ENCODE measurements around the gene COLGALT1. TPM values are rescaled to one million over a fixed set of nuclear protein-coding genes. Genes with fewer than 3 reads are reported as not detected.
A peak's percentile ranks its signal among the peaks of the same experiment; 100 is the strongest.

Gene COLGALT1
- total RNA-seq, 1 experiment from 2014 or later, result 80.1 TPM

- peaks cover 3% of the 10 kb centered on the region for H3K27me3 Mint-ChIP-seq (ENCODE audit: insufficient read depth, unreplicated experiment)
- Histone ChIP-seq H3K4me1 (no peaks in the 10 kb centered on the region), H3K36me3 (ENCODE audit: control insufficient read depth, insufficient read depth, low read length) (no peaks in the 10 kb centered on the region), H3K27me3 (replicated peaks; ENCODE audit: control insufficient read depth, insufficient read depth, low read length) (no peaks in the 10 kb centered on the region), H3K9me3 (no peaks in the 10 kb centered on the region), H3K4me3 (ENCODE audit: low read depth, low read length) (no peak overlapping the region)
- TF ChIP-seq, protein P1, sequence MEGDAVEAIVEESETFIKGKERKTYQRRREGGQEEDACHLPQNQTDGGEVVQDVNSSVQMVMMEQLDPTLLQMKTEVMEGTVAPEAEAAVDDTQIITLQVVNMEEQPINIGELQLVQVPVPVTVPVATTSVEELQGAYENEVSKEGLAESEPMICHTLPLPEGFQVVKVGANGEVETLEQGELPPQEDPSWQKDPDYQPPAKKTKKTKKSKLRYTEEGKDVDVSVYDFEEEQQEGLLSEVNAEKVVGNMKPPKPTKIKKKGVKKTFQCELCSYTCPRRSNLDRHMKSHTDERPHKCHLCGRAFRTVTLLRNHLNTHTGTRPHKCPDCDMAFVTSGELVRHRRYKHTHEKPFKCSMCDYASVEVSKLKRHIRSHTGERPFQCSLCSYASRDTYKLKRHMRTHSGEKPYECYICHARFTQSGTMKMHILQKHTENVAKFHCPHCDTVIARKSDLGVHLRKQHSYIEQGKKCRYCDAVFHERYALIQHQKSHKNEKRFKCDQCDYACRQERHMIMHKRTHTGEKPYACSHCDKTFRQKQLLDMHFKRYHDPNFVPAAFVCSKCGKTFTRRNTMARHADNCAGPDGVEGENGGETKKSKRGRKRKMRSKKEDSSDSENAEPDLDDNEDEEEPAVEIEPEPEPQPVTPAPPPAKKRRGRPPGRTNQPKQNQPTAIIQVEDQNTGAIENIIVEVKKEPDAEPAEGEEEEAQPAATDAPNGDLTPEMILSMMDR (IDR thresholded peaks at IDR 0.05; ENCODE audit: insufficient read depth in 1 of 2, low read depth in 1 of 2, low read length in 1 of 2, severe bottlenecking in 1 of 2, unreplicated experiment in 1 of 2), result no peak
- ChIA-PET POLR2A (no interaction called here), CTCF (no interaction called here)
- H3K27ac Mint-ChIP-seq (ENCODE audit: unreplicated experiment), result no peak overlapping the region
- peaks cover 5% of the 10 kb centered on the region for H3K4me1 Mint-ChIP-seq (ENCODE audit: low read depth, unreplicated experiment)
- intact Hi-C loops (cut with micrococcal nuclease; ENCODE audit: unreplicated experiment), result no loop called here
- H3K9me3 Mint-ChIP-seq (ENCODE audit: unreplicated experiment), result no peaks in the 10 kb centered on the region
- peaks cover 10% of the 10 kb centered on the region for H3K36me3 Mint-ChIP-seq (ENCODE audit: insufficient read depth, unreplicated experiment)
- H3K4me3 Mint-ChIP-seq (ENCODE audit: unreplicated experiment), result no peak overlapping the region
- BruUV-seq (replicated peaks), result no TSS peak
- DNase-seq, result no peak
Measured at GRCh38 chr19:17611462-17612244, 56.2 kb downstream of the COLGALT1 start.

- H3K9me3 Mint-ChIP-seq (ENCODE audit: unreplicated experiment), result no peaks in the 10 kb centered on the region
- no peaks in the 10 kb centered on the region for H3K4me1 Mint-ChIP-seq (ENCODE audit: low read depth, unreplicated experiment)
- DNase-seq, result no peak
- H3K27me3 ChIP-seq (replicated peaks; ENCODE audit: control insufficient read depth, insufficient read depth, low read length), result no peaks in the 10 kb centered on the region
- H3K4me1 ChIP-seq, result no peaks in the 10 kb centered on the region
- no peak overlapping the region for H3K4me3 Mint-ChIP-seq (ENCODE audit: unreplicated experiment)
- TF ChIP-seq, protein P1 (IDR thresholded peaks at IDR 0.05; ENCODE audit: insufficient read depth in 1 of 2, low read depth in 1 of 2, low read length in 1 of 2, severe bottlenecking in 1 of 2, unreplicated experiment in 1 of 2), result no peak
- no peak overlapping the region for H3K4me3 ChIP-seq (ENCODE audit: low read depth, low read length)
- ChIA-PET CTCF (interaction anchor here (1.0 kb wide), 1 partner anchor 8 kb away, joined by 4 read pairs; no protein-coding TSS in a partner anchor), POLR2A (no interaction called here)
- no peaks in the 10 kb centered on the region for H3K9me3 ChIP-seq
- intact Hi-C loops (cut with micrococcal nuclease; ENCODE audit: unreplicated experiment), result no loop called here
- no TSS peak for BruUV-seq (replicated peaks)
- peaks cover 14% of the 10 kb centered on the region for H3K36me3 Mint-ChIP-seq (ENCODE audit: insufficient read depth, unreplicated experiment)
- no peaks in the 10 kb centered on the region for H3K36me3 ChIP-seq (ENCODE audit: control insufficient read depth, insufficient read depth, low read length)
- peaks cover 3% of the 10 kb centered on the region for H3K27me3 Mint-ChIP-seq (ENCODE audit: insufficient read depth, unreplicated experiment)
- no peak overlapping the region for H3K27ac Mint-ChIP-seq (ENCODE audit: unreplicated experiment)
Measured at GRCh38 chr19:17614476-17614875, 59.0 kb downstream of the COLGALT1 start.

DNA sequence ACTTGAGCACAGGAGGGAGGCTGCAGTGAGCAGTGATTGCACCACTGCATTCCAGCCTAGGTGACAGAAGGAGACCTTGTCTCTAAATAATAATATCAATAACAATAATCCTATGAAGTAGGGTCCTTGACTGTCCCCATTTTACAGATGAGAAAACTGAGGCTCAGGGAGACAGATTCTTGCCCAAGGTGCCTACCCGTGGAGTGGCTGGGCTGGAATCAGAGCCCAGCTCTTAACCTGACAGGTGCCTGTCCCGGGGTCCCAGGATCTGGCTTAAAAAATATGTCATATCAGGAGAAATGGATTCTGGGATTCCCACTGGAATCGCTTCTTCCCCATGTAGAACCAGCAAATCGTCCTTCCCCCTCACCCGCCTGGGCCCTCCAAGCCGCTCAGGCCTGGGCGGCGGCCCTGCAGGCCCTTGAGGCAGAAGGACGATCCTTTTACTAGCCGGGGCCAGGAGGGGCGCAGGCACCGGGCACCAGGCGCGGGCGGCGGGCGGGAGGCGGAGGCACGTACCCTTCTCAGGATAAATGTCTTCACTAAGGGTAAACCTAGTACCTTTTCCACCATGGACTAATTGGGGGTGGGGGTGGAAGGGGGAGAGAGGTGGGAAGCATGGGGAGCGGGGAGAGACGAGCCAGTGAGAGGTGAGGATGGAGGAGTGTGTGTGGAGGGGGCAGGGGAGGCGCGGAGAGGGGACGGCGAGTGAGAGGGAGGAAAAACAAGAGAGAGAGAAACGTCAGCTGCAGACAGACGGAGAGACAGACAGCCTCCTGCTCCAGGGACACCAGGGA lies 60.6 kb downstream of the COLGALT1 start:
- CTCF ChIA-PET, result interaction anchor here (1.4 kb wide), 1 partner anchor 10 kb away, joined by 4 read pairs; no protein-coding TSS in a partner anchor
- TF ChIP-seq, protein P1 (IDR thresholded peaks at IDR 0.05; ENCODE audit: insufficient read depth in 1 of 2, low read depth in 1 of 2, low read length in 1 of 2, severe bottlenecking in 1 of 2, unreplicated experiment in 1 of 2), result no peak
- Mint-ChIP-seq H3K27ac (ENCODE audit: unreplicated experiment) (no peak overlapping the region), H3K36me3 (ENCODE audit: insufficient read depth, unreplicated experiment) (peaks cover 11% of the 10 kb centered on the region), H3K4me3 (ENCODE audit: unreplicated experiment) (peak overlapping the region; percentile 66), H3K4me1 (ENCODE audit: low read depth, unreplicated experiment) (no peaks in the 10 kb centered on the region), H3K9me3 (ENCODE audit: unreplicated experiment) (no peaks in the 10 kb centered on the region), H3K27me3 (ENCODE audit: insufficient read depth, unreplicated experiment) (peaks cover 3% of the 10 kb centered on the region)
- no peaks in the 10 kb centered on the region for H3K9me3 ChIP-seq
- no peaks in the 10 kb centered on the region for H3K36me3 ChIP-seq (ENCODE audit: control insufficient read depth, insufficient read depth, low read length)
- POLR2A ChIA-PET, result no interaction called here
- H3K27me3 ChIP-seq (replicated peaks; ENCODE audit: control insufficient read depth, insufficient read depth, low read length), result no peaks in the 10 kb centered on the region
- DNase-seq, result peak in 1 of 2 experiments; percentile 18
- peak overlapping the region; percentile 24 for H3K4me3 ChIP-seq (ENCODE audit: low read depth, low read length)
- no TSS peak for BruUV-seq (replicated peaks)
- intact Hi-C loops (cut with micrococcal nuclease; ENCODE audit: unreplicated experiment), result no loop called here
- H3K4me1 ChIP-seq, result no peaks in the 10 kb centered on the region
